AG08395 (cell line): ENCODE measurements around the gene GABRA4.
A peak's percentile ranks its signal among the peaks of the same experiment; 100 is the strongest.

ENCODE experiments used
- DNase-seq: peaks from one replicate; pipeline ENCODE4 v3.0.0; 2012; ENCODE audit warnings: mixed read lengths, low spot score

GABRA4 gene

DNA sequence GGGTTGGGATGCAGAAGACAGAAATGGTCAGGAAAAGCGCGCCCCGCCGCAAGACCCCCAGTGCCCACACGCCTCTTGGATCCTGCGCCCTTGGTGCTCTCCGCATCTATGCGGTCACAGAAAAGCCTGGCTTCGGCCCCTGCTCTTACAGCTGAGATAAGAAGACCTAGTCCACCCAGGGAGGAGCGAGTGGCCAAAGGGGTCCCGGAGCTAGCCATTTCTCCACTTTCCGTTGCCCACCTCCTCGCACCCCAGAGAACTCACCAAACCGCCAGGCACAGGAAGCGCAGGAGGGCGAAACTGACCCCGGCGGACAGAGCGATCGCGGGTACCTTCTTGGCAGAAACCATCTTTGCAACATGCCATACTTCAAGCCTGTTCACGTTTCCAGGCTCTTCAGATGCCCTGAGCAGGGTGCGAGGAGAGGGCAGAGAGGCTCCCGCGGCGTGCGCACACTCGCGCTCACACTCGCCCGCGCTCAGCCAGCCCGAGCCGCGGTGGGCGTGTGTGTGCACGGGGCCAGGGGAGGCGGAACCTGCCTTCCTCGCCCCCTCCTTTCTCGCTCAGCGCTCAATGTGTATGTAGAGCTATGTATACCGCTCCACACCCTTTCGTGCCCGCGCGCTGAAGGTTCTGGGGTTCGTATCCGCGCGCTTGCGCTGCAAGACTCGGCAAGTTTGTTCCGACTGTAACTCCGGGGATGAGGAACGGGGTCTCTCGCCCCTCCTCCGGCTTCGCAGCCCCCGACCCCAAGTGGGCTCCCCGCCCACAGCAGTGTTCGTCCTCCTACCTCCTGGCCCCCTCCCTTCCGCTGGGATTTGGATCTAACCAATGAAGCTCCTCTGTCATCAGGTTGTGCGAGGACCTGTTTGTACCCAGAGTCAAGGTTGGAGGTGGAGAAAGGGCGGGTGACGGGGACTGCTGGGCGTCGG lies at the start of gene GABRA4:
TSS of gene GABRA4 (minus strand) at position 507 of the 932 bp plus-strand sequence. CDS start at position 350, 157 bp downstream.
- DNase-seq: no peak

DNA sequence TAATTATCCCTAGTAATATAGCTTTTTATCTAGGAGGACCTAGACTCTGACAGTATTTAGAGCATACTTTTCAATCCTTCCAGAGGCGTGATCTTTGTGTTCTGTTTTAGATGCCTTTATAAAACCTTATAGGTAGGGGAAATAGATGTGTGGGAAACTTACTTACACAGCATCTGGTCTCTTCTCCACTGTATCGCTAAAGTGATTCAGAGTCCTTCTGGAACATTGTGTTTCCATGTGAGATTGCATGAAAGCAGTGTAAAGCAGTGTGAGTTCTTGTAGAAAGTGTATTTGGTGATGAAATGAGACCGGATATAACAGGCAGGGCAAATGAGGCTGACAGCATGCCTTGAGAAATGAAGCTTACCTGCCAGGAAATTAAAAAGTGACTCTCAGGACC lies 47.4 kb upstream of the GABRA4 start:
- no peak for DNase-seq

DNA sequence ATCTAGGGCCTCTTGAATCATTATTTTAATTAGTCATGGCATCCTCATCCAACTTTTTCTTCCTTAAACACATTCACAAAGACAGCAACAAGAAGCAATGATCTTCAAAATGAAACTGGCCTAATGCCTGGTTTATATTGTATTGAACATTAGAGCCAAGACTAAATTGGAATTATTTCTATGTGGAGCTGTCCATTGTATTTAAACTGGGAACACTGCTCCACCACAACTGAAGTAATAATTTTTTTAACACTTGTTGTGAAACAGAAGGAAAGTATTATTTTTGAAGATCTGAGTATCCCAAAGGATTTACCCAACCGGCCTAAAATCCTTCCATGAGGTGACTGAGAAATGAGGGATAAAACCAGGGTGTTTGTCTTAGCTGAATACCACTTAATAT lies 44.9 kb upstream of the GABRA4 start:
- DNase-seq: no peak

DNA sequence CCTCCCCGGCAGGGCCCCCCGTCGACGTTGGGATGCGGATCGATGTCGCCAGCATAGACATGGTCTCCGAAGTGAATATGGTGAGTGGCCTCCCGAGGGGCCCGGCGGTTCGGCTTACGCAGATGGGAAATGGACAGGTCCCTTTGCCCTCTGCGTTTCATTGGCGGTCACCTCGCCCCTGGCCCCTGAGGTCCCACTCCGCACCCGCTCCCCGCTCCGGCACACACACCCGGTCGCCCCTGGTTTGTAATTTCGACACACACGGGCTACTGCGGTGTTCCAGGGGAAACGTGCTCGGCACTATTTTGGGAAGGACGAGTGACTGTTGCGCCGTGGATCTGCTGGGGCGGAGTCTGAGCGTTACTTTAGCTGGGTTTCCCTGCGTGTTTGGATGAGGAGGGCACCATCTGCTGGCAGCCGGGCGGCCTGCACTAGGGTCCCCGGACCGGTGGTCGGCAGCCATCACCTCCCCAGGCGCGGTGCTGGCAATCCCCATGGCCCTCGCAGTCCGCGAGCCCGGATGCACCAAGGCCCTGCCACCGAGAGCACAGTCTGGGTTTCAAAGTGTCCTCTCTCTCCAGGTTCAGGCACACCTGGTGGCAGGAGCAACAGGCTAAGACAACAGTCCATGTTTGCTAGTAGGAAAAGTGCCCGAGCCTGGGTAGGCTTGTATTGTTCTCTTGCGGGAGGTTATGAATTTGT lies 39.2 kb upstream of the GABRA4 start:
- no peak for DNase-seq

DNA sequence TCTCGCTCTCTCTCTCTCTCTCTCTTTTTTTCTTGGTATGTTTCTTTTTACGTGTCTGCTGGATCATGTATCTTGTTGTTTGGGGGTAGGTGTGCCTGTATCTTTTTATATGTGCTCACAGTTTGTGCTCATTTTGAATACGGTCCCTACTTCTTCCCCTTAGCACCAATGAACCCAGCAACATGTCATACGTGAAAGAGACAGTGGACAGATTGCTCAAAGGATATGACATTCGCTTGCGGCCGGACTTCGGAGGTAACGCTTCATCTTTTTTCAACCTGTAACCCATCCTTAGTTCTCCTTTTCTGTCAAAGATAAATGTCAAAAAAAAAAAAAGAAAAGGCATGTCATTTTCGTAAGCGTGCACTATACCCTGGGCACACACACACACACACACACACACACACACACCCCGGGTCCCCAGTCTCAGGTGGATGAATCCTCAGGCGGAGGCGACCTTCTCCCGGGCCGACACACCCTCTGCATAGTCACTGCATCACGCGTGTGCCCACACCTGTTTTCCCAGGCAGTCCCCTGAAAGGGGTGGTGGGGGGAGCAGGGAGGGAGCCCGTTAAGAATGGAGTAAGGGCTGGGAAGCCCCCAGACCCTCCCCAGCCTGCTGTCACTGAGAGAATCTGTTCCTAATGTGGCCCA lies 38.5 kb upstream of the GABRA4 start:
- DNase-seq: no peak

DNA sequence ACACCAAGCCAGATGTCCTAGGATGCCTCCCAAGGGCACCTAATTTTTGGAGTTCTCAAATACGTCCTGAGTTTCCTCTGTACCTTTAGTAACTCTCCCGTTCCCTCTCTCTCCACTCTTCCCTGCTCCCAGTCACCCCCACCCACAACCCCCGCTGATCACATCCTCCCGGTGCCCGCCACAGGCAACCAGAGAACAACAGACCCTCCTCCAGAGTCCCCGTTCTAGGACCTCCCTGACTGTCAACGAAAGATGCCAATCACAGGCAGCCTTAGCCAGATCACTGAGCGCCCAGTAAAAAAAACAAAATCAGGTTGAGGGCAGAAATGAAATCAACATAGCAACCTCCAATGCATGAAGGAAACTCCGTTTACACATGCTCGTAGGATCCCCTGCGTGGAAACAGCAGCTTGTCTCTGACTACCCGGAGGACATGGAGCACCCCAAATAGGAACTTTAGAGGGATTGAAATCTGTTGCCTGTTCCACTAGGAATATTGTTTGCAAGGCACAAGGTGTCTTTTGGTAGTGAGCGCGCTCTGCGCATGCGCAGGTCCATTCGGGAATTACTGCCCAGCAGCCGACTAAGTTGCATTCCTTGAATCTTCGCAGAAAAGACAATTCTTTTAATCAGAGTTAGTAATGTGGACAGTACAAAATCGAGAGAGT lies 37.8 kb upstream of the GABRA4 start, which contains the start of gene GABRB1:
TSS of gene GABRB1 (plus strand) at position 557 of the 668 bp plus-strand sequence.
- peak; percentile 6 for DNase-seq

DNA sequence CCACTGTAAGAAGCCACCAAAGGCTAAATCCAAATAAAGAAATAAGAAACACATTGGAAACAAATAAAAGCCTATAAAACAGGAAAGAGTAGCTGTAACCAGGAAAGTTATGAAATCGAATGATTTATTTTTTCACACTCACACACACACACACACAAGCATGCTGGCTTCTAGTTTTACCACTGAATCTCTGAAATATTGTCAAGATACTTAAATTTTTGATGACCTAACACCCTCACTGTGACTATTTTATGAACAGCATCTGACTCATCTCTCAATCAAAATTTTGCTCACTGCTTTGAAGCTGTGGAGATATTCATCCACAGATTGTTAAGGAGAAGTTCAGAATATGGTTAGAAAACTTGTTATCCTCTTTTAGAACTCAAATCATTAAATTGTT lies 24.1 kb upstream of the GABRA4 start:
- DNase-seq: no peak

DNA sequence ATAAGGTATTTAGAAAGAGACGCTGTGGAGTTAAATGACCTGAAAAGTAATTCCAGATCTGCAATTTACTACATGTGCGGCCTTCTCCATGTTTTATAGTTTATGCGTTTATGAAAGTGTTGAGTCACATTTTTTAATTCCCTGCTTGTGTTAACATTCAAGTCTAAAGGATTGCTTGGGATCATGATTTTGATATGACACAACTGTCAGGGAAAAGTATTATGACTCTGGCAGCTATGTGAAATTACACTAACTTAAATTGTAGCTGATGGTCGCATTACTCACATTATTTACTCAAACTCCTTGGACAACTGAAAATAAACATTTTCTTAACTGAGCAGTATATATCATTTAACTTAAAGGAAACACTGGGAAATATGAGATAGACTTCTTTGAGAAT lies 23.7 kb upstream of the GABRA4 start:
- DNase-seq: no peak

DNA sequence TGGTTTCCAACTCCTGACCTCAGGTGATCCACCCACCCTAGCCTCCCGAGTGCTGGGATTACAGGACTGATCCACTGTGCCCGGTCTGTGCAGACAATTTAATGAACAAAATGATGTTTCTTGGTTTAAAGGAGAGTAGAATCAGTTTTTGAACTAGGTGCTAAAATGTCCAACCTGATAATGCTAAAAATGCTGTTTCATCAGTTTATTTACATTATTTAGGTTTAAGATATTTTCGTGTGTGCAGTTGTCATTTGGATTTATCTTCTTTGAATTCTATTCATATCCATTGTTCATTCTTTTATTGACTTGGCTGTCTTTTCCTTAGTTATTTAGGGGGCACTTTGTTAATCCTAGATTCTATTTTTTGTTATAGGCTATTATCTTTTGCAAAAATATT lies 20.0 kb upstream of the GABRA4 start:
- DNase-seq: no peak

DNA sequence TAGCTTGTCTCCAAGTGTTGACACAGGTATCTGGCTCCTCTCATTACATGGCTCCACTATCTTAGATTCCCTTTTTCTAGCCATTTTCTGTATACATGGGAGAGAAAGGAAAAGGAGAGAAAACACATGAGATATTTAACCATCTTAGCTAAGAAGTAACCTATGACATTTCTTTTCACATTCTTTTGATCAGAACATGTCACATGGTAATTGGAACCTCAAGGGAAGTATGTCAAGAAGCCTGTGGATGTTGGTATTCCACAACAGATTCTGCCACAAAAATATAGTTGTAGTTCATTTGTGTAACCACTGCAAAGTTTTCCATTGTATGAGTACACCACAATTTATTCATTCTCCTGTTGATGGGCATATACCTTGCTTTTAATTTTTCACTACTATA lies 19.3 kb upstream of the GABRA4 start:
- no peak for DNase-seq

DNA sequence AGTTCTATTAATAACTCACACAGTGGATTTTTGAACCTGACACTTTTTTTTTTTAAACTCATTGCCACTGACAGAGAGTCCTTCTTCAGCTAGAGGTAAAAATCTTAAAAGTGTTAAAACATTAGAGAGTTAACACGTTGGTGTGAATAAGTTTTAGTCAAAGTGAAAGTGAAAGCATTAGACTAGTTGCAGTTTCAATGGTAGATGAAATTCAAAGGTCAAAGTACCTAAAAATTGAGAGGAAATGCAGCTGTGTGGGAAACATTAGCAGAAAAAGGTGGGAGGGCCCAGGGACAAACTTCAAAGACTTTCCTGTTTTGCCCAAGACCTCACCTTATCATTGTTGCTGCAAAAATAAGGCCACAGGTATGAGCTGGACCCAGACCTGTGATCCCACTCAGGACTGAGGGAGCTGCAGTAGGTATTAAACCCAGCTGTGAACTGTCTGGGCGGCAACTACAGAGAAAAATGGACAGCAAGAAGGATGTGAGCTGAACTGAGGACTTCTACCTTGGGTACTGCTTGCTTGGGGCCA lies 17.6 kb upstream of the GABRA4 start:
- no peak for DNase-seq

DNA sequence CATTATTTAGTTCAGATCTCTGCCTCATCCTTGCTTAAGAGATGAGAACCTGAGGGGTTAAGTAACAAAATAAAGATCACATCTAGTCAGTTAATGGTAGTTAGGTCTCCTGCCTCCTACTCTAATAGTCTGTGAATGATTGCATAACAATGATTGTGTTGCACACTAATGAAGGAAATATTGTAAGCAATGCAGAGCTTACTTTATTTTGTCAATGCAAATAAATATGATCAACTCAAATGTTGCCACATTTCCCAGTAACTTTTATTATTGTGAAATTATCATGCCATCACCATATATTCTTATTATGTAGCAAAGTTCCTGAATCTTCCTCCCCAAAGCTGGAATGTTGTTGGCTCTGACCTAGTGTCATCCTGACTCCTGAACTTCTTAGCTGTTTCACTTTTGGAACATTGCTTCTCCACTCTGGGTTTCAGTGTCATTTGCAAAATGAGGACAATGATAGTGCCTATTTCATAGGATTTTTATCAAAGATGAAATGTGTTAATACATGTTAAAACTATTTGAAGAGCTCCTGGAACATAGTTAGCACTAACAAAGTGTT lies 17.0 kb upstream of the GABRA4 start:
- no peak for DNase-seq

DNA sequence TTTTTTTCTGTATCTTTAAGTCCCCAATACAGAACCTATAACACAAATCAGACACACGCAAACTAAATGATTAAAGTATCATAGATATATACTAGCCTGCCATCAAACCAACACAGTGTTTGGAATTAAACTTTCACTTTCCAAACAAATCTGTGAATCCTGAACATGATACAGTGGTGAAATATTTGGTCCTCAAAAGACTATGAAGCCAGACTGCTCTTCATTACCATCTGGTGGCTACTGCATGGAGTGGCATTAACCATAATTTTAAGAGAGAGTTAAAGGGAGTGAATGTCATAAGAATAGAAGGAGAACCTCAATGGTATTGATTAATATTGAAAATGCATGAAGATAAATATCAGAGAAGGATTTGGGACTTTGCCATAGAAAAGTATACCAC lies 9.2 kb upstream of the GABRA4 start:
- no peak for DNase-seq

DNA sequence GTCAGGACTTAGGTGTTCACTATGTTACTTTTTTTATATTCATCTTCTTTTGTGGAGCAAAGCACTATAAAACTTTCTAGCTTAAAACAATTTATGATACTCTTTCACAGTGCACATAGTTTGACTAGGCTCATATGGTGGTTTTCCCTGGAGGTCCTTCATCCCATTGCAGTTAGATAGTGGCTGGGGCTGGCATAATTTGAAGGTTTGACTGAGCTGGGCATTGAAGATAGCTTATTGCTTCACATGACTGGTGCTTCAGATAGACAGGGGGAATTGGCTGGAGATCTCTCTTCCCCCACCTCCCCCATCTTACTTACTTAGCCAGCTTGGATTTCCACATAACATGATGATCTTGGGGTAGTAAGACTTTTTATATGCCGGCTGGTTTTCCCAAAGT lies 7.0 kb upstream of the GABRA4 start:
- DNase-seq: no peak

DNA sequence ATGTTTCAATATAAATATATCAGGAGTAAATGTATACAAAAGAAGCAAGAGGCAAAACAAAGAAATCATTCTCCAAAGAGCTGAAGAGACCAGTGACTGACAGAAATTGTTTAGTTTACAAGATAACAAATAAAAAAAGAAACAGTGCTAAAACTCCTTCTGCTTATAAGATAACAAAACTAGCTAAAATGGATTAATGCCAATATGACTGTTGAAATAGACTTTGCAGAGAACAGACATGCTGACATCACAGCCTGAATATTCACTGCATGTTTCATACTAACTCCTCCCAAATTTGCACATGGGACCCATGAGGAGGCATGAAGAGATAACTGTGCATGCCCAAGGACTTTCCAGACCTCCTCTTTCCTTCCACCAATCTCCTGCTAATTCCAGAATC lies 6.2 kb upstream of the GABRA4 start:
- no peak for DNase-seq

DNA sequence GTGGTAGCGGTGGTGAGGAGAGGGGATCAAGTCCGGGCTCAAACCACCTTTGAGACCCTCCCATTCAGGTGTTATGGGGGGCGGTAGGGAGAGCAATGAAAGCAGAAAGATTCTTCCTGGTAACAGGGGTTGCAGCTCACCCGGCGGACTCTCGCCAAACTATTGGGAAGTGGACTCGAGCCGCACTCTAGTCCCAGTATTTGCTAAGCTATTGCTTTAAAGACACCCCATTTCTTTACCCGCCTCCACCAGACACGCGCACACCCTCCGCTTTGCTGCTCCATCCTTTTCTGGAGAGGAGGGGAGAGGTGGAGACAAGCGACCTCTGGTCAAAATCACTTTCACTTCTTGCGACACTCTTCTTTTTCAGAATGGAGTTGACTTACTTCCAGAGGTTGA lies 625 bp upstream of the GABRA4 start:
- no peak for DNase-seq

DNA sequence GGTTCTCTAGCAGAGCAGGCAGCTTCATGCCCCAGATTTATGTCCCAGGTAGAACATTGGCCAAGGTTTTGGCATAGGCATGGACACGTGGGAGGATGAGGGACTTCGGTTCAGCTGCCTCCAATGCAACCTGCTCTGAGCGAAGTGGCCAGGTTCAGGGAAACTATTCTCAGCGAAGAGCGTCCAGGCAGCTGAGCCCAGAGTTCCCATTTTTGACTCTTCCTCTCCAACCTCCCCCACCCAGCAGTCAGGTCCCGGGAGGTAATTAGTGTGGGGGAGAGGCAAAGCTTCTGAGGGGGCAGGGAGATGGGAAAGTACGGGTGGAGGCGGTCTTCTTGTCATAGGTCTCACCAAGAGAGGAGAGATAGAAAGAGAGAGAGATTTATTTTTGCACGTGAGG lies 1.0 kb downstream of the GABRA4 start:
- no peak for DNase-seq

DNA sequence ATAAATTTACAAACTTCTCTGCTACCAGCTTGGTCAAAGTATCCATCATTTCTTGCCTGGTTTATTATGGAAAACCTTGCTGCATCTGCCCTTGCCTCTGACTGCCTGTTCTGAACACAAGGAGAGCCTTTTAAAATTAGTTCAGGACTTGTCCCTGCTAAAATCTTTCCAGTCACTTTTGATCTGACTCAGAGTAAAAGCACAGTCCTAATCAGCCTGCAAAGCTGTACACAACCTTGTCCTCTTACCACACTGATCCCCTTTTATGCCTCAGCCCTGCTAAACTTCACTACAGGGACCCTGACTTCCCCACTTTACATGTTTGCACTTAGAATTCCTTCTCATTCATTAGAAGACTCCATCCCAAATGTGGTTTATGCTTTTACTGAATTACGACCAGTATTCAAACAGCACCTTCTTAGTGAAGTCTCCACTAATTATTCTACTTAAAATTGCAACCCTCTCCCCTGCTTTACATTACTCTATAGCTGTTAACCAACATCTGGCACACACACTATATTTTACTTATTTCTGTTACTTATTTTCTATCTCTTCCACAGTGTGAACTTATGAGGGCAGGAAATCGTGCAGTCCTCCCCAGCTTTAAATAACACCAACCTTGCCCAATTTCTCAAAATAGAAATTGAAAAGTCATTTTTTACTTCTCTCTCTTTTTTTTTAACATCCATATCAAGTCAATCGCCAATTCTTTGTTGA lies 6.3 kb downstream of the GABRA4 start:
- DNase-seq: no peak

DNA sequence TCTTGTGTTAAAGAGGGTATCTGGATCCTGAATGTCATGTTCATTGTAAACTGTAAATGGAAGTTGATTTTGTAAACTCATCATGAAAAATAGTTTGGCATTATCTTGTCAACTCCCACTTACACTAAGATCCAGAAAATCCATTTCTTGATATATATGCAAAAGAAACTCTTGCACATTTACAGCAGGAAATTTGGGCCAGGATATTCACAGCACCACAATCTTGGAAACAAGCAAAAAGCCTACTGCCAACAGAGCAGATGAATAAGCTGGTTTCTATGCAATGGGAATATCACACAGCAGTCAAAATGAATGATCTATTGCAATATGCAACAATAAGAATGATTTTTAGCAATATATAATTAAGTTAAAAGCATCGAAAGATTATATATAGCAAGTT lies 8.6 kb downstream of the GABRA4 start:
- no peak for DNase-seq

DNA sequence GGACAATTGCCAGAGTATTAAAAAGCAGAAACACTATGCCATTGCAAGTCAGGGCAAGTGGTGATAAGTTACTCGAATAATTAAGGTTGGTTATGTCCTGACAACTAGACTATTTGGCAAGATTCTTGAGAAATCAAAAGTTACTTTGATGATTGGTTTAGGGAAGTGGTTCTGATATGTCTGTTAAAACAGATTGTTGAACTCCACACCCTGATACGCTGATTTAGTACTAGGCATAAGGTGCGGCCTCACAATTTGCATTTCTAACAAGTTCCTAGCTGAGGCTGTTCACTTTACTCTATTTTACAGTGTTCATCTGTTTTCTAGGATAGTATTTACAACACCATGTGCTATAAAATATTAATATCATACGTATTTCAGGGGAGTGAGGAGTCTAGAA lies 12.5 kb downstream of the GABRA4 start:
- no peak for DNase-seq

DNA sequence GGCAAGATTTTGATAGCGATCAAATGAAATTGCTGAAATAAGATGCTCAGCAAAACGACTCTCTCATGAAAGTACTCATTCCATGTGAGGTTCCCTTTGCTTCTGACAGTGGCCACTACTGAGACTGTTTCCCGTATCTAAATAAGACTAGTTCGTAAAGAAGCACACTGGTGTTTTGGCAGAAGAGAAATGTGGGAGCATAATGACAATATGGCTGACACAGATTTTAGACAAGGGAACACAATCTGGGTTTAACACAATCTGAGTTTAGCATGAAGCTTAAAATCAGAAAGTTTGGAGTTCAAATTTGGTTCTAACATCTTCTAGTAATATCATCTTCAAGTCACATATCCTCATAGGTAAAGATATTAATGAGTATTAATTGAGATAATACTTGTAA lies 13.7 kb downstream of the GABRA4 start:
- no peak for DNase-seq
